Choroid plexus epithelial cell (primary cell): Measurements from ENCODE around the gene GPX3.

ENCODE experiments used
- DNase-seq: peaks from one replicate; pipeline ENCODE4 v3.0.0-alpha.2; 2010; ENCODE audit warnings: low read depth
- H3K4me3 ChIP-seq: 2 replicates; pipeline ENCODE4 v1.5.1; 2011; ENCODE audit warnings: low read depth, mild to moderate bottlenecking, control low read depth, low read length, moderate library complexity
- CTCF ChIP-seq: conservative IDR thresholded peaks from 2 replicates; pipeline ENCODE4 v1.5.1; 2011; ENCODE audit warnings: low read depth, mild to moderate bottlenecking, control low read depth, inconsistent platforms, low read length, moderate library complexity

The GPX3 gene

GRCh38 chr5:151004499-151004898, 15.9 kb upstream of the GPX3 start:
- H3K4me3 ChIP-seq = no peak overlapping the region
- TF ChIP-seq CTCF = no peak
- no peak for DNase-seq

DNA sequence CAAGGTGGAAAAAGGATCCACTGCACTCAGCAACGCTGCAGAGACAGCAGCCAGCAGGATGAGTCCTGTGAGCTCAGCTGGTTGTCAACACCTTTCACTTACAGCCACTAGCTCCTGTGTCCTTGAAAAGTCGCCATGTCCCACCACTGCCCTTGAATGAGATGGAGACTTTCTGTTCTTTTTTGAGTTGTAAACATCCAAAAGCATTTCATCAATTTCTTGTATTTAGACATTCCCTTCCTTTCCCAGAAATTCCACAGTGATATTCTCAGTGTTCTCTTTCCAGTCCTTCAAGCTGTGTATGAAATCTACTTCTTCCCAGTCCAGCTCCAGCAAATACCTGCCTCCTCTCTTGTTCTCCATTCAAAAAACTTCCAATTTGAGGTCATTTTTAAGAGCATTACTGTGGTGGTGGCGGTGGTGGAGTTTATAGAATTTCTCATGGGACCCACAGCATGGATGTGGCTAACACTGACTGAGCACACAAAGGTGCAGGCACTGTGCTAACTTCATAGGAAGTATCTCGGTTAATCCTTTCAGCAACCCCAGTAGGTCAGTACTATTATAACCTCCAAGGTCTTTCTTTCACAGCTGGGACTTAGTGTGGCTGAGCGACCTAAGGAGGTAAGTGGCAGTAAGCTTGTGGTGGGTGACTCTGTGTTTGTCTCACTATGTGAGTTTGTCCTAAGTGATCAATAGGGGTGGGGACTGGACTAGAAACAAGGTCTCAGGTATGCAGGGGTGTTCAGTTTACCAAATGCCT, 15.0 kb upstream of the GPX3 start:
- no peak for DNase-seq
- H3K4me3 ChIP-seq = no peak overlapping the region
- TF ChIP-seq CTCF = no peak

- DNase-seq = peak; percentile 50
- H3K4me3 ChIP-seq = no peak overlapping the region
- no peak for TF ChIP-seq CTCF
Measured at GRCh38 chr5:151005950-151006576, 14.3 kb upstream of the GPX3 start.

GRCh38 chr5:151006704-151007334, 13.6 kb upstream of the GPX3 start:
- no peak for DNase-seq
- H3K4me3 ChIP-seq = no peak overlapping the region
- TF ChIP-seq CTCF = no peak

- DNase-seq = no peak
- no peak overlapping the region for H3K4me3 ChIP-seq
- no peak for TF ChIP-seq CTCF
Measured at GRCh38 chr5:151007430-151008209, 12.8 kb upstream of the GPX3 start.

DNA sequence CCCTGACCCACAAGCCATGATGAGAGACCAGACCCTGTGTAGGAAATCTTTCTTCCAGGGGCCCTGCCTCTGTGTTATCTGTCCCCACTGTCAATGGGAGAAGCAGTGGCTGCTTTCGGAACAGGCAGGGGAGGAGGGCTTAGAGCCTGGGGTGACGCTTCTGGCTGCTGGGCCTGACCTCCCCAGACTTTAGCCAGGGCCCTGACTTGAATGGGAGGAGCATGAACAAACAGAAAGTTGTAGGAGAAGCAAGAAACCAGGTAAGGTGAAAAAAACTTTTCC, 12.2 kb upstream of the GPX3 start:
- no peak overlapping the region for H3K4me3 ChIP-seq
- TF ChIP-seq CTCF = no peak
- DNase-seq = no peak
